HG02588 (cell line): ENCODE data around the gene PLA2G6.

Source experiments
- ATAC-seq: cut with Tn5 transposase; IDR thresholded peaks from one replicate; pipeline ENCODE4 v1.9.1; 2021; ENCODE audit warnings: mild to moderate bottlenecking, moderate library complexity; ENCODE audit not compliant: unreplicated experiment

The PLA2G6 gene

GRCh38 chr22:38074181-38075104 lies 107.2 kb downstream of the PLA2G6 start:
- no peak for ATAC-seq

DNA sequence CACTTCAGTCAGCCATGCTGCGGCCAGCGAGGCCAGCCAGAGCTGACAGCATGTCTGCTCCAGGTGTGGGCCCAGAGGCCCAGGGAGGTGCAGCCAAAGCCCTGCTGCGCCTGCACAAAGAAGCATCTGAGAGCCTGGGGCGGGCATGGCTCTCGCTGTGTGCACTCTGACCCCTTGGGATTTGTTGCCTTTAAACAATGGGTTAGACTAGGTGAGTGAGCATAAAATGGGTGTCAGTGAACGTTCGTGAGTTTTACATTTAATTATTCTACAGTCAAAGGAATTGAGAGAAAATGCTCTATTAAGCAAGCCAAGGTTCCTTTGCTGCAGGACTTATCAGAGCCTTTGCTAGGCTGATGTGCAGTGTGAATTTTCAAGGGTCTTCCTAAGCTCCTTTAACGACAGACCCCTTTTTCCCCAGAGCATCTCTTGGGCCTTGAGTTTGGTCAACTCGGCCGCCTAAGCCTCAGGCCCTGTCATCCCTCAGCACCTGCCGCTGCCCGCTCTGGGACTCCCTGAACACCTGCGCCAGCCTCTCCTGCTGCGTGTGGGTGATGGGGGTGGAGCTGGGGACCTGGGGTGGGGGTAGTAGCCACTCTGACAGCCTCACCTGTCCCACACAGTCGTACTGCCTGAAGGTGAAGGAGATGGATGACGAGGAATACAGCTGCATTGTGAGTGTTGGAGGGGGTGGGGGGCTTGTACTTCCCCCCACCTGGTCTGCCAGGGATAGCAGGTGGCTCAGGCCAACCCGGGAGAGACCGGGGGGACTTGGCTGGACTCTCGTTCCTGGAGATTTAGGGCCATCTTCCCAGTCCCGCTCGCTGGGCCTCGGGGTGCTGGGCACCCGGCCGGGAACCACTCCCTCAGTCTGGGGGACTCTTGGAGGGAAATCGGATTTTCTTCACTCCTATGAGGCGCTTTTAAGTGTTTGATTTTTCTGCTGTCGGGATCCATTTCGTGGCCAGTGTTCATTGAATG lies 108.2 kb downstream of the PLA2G6 start:
- no peak for ATAC-seq

DNA sequence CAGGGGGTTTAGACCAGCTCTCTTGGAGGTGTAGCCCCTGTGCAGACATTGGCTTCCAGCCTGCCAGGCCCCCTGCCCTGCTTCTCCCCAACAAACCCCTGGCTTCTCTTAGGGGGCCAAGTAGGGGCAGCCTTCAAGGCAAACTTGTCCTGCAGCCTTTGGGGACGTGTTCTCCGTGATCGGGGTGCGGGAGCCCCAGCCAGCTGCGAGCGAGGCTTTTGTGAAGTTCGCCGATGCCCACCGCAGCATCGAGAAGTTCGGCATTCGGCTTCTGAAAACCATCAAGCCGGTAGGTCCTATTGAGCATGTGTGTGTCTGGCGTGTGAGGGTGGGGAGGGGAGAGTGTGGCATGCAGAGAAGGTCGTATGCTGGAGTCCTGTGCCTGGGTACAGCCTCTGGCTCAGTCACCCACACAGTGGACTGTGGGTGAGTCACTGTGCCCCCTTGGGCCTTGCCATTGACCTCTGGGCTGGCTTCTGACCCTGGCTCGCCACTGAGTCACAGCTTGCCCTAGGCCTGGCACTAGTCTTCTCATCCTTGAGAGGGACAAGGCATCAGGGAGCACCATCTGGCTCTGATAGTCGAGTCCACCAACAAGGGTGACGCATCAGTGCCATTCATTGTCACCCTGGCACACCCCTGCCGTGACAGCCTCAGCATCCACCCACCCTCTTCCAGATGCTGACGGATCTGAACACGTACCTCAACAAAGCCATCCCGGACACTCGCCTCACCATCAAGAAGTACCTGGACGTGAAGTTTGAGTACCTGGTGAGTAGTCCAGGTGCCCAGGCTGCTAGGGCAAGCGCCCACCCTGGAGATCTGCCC lies 109.1 kb downstream of the PLA2G6 start:
- ATAC-seq = no peak

- ATAC-seq = no peak
Observed at GRCh38 chr22:38071421-38072321, 110.0 kb downstream of the PLA2G6 start.

DNA sequence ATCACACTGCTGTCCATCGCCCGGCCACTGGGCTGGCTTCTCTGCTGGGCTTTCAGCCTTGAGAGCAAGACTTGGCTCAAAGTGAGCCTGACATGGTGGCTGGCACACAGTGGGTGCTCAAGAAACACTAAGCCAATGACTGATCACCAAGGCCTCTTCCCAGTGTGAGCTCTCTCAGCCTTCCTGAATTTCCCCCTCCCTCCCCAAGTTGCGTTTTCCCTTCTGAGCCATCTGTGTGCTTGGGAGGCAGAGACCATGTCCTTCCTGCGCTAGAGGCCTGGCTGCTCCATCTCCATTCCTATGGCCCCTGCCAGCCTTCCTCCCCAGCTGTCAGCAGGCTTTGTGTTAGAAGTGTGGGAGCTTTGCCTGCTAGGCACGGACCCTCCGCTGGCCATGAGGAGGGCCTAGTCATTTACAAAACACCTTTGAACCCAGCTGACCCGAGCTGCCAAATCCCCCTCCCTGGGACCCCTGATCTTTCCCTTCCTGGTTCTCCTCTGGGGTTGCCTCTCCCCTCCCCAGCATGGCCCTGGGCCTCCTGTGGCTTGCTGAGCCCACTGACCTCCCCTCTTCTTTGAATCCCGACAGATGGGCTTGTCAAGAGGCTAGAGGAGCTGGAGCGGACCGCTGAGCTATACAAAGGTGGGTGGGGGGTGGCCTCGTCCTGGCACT lies 111.2 kb downstream of the PLA2G6 start:
- no peak for ATAC-seq

DNA sequence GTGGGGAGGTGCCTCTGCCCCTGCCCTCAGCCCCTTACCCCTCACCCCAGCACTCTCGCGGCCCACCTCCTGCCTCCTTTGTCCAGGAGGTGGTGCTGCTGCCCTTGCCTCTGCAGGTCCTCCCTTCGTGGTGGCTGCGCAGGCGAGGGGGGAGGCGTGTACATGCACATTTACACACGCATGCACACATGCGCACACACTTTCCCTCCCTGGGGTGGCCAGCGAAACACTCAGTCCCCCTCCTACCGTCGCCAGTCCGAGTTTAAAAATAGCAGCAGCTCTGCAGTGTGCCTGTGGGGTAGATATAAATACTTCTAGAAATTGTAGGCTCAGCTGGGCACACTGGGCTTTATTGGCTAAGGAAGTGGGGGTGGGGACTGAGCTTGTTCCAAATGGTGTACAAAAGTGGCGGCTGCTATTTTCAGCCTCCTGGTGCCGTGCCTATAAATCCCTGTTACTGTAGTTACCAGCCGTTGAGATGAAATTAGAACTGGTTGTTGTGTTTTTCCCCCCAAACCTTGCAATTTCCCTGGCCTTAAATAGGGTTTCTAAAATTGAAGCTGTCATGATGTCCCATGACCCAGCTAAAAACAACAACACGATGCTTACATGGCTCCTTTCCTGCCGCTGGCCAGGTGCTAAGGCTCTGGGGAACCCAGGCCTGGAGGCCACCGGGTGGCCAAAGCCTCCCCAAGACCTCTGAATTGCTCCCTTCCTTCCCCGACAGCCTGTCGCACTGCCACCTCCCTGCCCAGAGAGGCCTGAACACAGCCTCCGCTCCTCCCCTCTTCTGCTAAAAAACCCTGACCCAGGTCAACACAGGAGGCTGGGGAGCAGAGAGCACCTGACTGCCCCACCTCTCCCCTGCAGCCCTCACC lies 112.0 kb downstream of the PLA2G6 start:
- no peak for ATAC-seq

GRCh38 chr22:38068641-38069371 lies 112.8 kb downstream of the PLA2G6 start:
- no peak for ATAC-seq

GRCh38 chr22:38067761-38068360 lies 113.8 kb downstream of the PLA2G6 start:
- ATAC-seq = no peak

DNA sequence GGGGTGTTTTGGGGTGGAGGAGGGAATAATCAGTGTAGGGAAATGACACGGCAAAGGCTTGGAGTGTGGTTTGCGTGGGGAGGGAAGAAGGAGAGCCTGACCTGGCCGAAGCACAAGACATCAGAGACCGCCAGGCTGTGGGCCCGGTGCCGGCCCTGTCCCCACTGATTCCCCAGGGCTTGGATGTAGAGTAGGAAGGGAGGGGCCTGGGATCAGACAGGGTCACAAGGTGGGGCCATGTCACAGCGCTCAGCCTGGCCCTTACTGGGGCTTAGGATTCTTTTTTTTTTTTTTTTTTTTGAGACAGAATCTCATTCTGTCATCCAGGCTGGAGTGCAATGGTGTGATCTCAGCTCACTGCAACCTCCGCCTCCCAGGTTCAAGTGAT lies 114.6 kb downstream of the PLA2G6 start:
- ATAC-seq = no peak

DNA sequence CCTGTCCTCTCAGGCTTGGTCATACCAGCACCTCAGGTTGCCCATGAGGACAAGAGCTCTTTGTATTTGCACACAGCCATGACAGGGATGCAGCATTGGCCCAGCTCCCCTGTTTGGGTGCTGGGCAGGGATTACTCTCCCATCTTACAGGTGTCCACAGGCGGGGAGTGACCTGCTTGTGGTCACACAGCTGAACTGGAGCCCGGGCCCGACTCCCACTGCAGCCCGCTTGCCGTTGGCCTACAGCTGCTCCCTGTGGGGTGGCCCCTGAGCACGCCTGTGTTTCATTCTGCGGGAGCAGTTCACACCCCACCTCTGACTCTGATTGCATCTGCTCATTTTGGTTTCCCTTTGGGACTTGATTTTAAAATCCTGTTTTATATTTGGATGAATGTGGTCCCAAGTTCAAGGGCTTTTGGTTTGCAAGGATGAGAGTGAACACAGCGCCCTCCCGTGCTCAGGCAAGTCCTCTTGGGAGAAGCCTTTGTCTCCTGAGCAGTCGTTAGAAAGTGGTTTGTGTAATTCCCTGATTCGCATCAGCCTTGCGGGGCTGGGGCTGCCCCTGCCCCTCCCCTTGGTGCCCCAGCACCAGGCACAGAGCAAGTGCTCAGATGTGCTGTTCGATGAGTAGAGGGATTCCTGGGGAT lies 115.1 kb downstream of the PLA2G6 start:
- ATAC-seq = no peak

DNA sequence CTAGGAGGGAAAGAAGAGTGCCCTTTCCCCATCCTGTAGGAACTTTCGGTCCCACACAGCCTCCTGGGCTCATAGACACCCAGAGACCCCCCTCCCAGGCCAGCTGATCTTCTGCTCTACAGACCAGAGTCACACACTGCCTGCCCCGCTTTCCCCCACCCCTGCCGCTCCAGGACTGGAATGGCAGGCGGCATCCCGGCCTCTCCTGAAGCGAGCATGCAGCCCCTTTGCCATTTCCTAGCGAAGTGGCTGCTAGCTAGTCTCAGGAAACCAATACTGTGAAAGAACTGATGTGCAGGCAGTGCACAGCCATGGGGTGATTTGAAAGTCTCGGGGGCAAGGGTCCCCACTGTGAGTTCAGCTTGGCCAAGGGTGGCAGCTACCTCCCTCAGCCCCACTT lies 116.1 kb downstream of the PLA2G6 start:
- ATAC-seq = no peak

DNA sequence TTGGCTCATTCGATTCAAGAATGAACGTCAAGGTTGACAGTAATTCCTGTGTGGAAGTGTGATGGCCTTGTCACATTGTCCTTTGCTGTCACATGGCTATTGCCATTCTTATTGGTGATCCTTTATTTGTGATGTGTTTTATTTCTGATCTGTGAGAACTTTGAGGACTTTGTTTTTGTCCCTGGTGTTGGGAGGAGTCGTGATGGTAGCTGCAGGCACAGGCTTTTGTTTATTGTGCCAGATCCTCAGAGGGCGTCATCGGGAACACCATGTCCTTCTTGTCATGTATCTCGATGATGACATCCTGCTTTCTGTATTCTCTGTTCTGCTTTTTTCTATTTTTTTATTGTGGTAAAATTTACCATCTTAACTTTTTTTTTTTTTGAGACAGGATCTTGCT lies 118.8 kb downstream of the PLA2G6 start:
- no peak for ATAC-seq
